GM11168 (cell line): ENCODE measurements around the gene SLC22A2.

Experiments used
- in situ Hi-C: fragments of 300-500 bp; cut with MboI; formaldehyde crosslinking; loops from one replicate; pipeline ENCODE4 v1.12.0; 2022; ENCODE audit warnings: low sequenced_read_pairs; ENCODE audit not compliant: unreplicated experiment

Gene SLC22A2

GRCh38 chr6:160173806-160174527 lies 84.7 kb downstream of the SLC22A2 start:
- in situ Hi-C loops: no loop called here

GRCh38 chr6:160172704-160173103 lies 85.9 kb downstream of the SLC22A2 start:
- in situ Hi-C loops: no loop called here

GRCh38 chr6:160170018-160170680 lies 88.5 kb downstream of the SLC22A2 start:
- in situ Hi-C loops: no loop called here

- in situ Hi-C loops: no loop called here
Measured at GRCh38 chr6:160167604-160168399, 90.8 kb downstream of the SLC22A2 start.
